ENCODE measurements around the gene SMIM10L2A.
"Not testable (repeated sequence)": the region's sequence is repeated elsewhere in the genome, so short reads cannot be mapped to it uniquely, and the experiment has no call there.

The SMIM10L2A gene

DNA sequence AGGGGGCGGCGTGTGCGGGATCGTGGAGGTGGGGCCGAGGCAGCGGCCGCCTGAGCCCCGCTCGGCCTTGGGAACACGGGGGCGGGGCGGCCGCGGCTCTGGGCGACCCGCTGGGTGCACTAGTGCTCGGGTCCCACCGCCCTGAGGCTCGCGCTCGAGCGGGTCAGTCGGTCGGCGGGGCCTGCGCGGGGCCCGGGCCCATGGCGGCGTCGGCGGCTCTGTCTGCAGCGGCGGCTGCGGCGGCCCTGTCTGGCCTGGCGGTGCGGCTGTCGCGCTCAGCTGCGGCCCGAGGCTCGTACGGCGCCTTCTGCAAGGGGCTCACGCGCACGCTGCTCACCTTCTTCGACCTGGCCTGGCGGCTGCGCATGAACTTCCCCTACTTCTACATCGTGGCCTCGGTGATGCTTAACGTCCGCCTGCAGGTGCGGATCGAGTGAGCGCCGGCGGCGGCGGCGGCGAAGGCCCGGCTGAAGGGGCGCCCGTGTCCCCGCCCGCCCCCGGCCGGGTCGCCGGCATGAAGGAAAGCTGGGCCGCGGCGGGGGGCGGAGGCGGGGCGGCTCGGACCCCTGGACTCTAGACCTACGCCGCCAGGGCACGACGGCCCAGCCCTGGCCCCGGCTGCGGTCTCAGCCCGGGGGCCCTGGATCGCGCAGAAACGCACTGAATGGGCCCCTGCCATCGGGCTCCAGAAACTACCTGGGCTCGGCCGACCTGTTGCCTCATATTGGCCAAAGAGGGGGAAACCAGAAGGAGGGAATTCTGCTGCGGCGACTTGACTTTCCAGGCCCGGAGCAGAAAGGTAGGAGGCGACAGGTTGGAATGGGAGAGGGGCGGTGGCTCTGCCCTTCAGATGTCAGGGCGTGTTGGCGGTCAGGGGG is at the start of gene SMIM10L2A:
SMIM10L2A (plus strand) TSS at position 13 of the 878 bp plus-strand sequence; CDS start at position 201, 188 bp downstream.
- DNase-seq = no peak

DNA sequence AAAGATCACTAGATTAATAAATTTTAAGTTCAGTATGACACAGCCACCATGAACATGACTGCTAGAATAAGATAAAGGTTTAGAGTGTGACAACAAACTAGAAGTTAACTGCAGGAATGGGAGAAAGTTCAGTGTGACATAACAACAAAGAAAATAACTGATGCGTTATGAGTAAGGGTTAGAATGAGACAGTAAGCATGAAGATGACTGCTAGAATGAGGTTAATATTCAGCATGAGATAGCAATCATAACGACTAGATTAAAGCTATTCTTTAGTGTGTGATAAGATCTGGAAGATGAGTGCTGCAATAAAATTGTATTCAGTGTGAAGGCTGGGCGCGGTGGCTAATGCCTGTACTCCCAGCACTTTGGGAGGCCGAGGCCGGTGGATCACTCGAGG is 48.4 kb upstream of the SMIM10L2A start:
- DNase-seq = no peak

DNA sequence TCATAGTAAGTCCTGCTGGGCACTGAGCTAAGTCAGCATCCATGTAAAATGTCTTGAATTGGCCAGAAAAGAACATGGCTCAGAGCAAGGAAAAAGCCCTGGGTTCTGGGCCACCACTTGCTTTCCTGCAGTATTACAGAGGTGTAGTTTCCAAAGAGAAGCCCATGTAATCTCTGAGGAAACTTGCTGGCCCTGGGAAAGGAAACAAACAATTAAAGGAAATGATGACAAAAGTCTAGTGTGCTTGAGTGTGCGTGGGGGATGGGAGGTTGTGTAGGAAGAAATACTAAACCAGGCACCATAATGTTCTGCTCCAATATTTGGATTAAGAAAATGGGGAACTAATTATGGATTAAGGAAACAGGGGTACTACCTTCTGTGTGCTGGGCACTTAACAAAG is 39.5 kb upstream of the SMIM10L2A start:
- no peak for DNase-seq

DNA sequence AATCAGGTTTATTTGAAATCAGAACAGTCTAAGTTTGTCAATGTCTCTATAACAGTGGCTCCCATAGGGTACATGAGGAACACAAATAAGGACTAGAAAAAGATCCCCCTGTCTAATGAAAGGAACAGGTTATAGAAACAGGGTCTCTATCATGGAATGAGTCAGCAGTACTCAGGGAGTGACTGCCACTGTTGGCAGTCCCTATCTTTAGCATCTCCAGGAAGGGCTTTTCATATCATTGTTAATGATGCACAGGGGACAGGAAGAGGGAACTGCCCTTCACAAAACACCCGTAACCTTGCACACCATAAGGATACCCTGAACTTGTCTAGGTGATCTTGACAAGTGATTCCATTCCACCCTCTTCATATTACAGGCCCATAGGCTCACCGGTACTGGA is 38.5 kb upstream of the SMIM10L2A start:
- no peak for DNase-seq

DNA sequence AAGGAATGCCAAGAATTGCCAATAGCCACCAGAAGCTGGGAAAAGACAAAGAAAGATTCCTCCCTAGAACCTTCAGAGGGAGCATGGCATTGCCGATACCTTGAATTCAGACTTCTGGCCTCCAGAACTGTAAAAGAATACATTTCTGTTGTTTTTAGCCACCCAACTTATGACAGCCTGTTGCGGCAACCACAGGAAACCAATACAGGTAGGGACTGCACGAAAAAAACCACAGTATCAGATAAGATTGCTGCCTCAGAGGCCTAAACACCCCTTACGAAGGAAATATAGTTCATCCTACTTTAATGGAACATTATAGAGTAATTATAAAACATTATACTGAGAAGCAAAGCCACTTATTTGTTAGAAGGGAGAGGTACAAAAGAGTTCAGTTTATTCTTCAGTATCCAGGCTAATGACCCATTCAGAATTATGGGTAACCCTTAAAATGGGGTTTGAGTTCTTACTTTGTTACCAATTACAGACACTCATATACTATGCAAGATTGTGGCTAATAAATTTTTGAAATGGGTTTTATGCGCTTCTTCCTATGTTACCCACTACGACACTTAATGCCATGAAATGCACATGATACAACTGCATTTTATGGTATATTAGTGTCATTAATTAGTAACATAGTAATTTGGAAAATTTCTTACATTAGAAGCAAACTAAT is 37.4 kb upstream of the SMIM10L2A start:
- DNase-seq = no peak

DNA sequence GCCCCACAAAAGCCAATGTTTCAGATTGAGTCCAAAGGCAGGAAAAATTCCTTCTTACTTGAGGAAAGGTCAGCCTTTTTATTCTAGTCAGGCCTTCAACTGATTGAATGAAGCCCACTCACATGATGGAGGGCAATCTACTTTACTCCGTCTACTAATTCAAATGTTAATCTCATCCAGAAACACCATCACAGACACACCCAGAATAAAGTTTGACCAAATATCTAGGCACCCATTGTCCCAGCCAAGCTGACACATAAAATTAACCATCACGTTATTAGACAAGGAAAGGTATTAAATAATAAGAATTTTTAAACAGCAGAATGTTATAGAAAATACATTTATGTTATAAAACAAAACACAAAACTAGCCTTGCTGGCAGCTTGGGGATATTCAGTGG is 32.9 kb upstream of the SMIM10L2A start:
- DNase-seq = no peak

DNA sequence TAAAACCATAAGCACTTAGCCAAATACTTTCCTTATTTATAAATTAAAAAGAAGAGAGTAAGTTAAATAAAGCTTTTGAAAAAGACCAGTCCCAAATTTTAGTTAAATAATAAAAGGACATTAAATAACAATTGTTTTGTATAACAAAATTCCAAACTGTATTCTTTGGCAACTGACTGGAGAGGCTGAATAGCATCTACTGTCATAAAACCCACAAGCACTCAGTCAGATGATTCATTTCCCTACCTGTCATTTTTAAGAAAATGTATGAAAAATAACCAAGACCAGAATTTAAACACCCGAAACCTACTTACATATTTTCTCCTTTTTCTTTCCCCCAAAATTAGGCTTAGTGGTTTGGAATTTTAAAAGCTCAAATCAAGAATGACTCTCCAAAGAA is 32.5 kb upstream of the SMIM10L2A start:
- DNase-seq = no peak

DNA sequence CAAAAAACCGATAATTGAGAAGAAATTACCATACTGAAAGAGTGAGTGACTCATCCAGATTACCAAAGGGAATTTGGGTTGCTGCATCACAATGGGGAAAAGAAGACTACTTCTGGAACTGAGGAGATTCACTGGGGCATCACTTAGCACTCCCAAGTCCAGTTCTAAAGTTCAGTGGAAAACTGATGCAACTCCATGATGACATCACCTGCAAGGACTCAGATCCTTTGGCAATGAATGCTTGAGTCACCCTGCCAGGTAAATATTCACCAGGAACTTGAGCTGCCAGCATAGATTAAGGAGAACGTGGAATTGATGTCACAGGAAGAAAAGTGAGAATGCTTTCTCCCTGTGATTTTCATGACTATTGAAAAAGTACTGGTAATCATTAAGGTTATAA is 32.0 kb upstream of the SMIM10L2A start:
- no peak for DNase-seq

DNA sequence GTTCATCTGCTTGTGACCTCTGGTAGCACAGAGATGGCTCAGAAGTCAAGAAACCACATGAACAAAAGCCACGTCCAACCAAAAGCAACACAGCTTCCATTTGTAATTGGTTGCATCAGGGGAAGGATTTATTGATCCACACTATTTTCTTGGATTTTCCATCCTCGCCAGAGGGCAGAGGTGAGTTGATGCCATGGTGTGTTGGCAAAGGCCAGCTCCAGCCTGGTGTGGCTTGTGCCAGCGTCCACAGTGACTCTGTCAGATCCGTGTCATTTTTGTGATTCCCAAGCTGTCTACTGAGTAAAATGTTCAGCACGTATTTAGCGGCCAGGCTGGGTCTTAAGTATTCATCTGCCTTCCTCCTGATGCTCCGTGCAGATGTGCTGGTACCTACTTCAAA is 30.0 kb upstream of the SMIM10L2A start:
- DNase-seq = no peak

DNA sequence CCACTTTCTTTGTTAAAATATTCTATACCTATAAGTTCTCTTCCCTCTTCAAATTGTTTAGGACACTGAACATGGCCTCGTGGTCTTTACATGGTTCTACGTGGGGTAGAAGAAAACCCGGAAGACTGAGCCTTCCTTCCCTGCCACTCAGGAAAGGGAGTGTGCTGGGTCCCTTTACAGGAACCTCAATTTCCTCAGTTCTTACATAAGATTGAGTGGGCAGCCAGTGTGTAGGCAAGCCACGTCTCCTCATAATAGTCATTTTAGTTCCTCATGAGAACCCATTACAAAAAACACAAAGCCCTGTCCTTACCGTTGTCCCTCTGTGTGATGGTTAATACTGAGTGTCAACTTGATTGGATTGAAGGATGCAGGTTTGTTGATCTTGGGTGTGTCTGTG is 28.7 kb upstream of the SMIM10L2A start:
- DNase-seq = no peak

DNA sequence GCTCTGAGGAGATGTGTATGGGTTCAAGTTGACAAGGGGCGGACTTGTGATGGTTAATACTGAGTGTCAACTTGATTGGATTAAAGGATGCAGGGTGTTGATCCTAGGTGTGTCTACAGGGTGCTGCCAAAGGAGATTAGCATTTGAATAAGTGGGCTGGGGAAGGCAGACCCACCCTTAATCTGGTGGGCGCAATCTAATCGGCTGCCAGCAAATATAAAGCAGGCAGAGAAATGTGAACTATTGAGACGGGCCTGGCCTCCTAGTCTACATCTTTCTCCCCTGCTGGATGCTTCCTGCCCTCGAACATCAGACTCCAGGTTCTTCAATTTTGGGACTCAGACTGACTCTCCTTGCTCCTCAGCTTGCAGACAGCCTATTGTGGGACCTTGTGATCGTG is 26.7 kb upstream of the SMIM10L2A start:
- DNase-seq = no peak

DNA sequence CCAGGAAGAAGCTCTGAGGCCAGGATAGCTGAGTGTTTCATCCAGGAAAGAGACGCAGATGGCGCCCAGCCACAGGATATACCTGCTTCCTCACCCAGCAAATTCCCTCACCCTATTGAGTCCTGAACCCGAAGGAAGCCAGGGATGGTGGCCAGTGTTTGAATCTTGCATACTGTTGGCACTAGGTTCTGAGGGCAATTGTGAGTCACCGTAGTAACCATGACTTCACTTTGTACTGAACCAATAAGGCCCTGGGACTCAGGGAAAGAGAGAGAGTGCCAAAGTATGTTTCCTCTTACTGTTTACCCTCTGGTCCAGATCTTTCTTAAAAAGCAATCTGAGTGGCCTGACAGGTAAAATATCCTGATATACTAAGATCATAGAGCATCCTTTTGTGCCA is 25.6 kb upstream of the SMIM10L2A start:
- DNase-seq = no peak

DNA sequence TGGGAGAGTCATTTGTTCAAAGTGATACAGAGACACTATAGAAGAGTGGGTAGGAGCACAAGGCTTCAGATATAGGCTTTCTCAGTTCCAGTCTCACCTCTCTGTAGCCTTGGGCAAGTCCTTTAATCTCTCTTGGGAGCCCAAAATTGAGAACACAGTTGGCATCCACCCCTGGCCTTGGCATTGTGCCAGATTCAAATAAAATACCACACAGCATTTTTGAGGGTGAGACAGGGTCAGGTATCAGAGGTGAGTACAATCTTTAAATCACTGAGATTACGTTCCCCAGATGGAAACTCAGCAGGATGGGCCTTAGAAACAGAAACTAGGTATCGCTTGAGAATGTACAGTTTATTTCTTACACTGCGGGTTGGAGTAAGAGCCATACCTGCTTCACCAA is 25.2 kb upstream of the SMIM10L2A start:
- no peak for DNase-seq

DNA sequence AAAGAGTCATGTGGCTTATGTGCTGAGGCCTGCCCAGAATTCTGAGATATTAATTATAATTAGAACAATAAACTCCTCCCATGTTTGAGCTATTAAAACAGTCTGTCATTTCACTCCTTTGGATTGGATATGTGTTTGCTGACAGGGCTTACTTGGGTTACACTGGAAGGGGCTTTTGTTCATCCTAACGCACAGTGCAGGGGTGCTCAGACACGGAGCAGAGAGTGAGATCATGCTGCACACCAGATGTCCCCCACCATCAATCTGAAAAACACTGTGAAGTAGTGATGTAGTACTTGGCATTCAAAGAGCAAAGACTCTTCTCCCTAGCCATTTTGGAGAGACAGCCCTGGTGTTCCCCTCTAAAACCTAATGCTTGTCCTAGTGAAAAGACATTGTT is 24.1 kb upstream of the SMIM10L2A start:
- no peak for DNase-seq

DNA sequence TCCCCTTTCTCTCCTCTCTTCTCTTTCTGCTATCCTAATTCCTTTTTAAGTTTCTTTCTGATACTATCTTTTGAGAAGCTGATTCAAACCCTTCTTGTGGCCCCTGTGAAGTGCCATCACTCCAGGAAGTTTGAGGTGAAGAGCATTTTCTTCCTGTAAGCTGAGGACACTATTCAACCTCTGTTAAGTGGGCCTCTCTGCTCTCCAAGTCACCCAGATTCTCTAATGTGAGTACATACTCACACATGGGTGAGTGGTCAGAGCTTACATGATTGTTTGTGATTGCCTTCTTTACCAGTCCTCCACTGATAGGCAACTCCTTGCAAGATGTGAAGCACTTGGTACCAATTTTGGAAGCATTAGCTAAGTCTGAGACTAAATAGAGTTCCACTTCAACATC is 18.4 kb upstream of the SMIM10L2A start:
- no peak for DNase-seq

DNA sequence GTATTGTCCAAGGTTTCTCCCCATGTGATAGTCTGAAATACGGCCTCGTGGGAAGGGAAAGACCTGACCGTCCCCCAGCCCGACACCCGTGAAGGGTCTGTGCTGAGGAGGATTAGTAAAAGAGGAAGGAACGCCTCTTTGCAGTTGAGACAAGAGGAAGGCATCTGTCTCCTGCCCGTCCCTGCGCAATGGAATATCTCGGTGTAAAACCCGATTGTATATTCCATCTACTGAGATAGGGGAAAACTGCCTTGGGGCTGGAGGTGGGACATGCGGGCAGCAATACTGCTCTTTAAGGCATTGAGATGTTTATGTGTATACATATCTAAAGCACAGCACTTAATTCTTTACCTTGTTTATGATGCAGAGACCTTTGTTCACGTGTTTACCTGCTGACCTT is 15.3 kb upstream of the SMIM10L2A start:
- not testable (repeated sequence) for DNase-seq

DNA sequence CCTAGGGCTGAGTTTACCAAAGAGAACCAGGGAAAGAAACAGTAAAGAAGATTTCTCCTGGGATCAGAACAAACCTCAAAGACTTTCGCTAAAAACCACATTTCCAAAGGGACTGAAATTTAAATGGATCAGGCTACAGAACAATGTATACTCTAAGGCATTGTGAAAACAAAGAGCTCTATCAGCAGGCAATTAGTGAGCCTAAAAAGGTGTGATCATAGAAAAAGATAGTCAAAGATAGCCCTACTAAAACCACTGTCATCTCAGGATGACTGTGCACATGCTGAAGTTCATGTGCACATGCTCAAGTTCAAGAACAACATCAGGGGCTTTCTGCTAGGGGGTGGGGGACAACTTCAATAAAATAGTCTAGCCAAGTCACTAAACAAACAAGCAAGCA is 12.9 kb upstream of the SMIM10L2A start:
- no peak for DNase-seq

DNA sequence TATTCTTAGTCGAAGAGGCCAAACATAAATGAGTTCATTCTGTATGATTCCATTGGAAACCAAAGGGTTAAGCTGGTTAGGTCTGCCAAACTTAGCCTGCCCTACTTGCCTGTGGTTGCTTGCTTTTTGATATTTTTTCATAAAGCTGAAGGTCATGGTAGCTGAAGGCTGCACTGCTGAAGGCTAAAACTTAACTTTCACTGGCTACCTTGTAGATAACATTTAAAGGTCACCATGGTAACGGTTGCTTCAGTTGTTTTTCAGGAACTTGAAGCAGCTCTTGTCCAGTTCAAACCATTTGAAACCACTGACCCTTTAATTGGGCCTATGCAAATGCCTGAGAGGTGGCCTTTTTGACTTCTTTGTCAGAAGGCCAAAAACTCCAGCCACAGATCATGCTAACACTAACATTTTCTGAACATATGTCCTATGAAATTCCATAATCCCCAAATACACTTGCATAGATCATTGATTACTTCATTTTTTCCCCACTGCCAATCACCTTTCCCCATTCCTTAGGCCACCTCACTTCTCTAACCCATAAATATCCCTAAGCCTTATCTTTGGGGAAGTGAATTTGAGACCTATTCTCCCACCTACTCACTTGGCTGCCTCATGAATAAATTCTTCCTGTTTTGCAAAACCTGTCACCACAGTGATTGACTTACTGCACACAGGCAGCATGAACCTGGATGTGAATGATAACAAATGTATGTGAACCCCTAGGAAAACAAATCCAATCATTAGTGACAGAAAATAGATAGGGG is 10.7 kb upstream of the SMIM10L2A start:
- DNase-seq = no peak

DNA sequence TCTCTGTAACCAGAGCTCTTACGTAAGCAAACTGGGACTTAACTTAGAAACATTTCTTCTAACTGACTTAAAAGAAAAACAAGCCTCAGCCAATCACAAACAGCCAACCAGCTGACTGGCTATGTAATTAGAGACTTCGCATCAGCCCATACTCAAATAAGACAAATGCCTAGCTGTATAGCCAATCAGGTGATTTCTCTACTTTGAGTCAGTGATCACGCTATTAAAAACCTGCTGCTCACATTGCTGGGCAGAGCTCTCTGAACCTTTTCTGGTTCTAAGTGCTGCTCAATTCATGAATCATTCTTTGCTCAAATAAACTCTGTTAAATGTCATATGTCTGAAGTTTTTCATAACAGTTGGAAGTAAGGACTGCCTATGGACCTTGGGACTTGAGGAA is 9.9 kb upstream of the SMIM10L2A start:
- DNase-seq = no peak

DNA sequence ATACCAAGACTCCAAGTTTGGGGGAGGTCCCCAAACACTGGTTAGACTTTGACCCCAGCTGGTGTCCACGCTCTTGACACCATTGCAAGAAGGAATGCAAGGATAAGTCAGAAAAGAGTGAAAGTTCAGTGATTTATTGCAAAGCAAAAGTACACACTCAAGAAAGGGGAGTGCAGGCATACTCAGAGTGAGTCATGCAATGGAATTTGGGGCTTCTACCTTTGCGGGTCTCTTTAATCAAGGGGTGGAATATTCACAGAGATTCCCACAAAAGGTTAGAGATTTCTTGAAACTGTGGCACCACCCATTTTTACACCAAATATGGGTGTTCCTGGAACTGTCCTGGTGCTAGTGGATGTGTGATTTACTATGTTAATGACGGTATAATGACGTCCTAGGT is 5.2 kb upstream of the SMIM10L2A start:
- DNase-seq = no peak

DNA sequence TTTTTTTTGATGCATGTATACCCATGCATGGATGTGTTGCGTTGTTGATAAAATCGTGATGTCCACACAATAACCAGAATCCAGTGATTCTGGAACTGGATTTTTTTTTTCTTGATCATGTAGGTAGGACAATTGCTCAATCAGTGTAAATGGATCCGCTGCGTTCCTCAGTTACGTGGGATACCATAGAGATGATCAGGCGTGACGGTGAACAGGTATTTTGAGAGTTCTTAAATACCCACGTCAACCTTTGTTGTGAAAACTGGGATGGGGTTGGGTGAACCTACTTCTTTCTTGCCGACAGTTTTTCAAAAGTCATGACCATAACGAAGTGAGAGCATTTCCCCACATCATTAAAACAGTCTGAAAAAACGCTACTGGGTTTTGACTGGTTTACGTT is 913 bp upstream of the SMIM10L2A start:
- no peak for DNase-seq

DNA sequence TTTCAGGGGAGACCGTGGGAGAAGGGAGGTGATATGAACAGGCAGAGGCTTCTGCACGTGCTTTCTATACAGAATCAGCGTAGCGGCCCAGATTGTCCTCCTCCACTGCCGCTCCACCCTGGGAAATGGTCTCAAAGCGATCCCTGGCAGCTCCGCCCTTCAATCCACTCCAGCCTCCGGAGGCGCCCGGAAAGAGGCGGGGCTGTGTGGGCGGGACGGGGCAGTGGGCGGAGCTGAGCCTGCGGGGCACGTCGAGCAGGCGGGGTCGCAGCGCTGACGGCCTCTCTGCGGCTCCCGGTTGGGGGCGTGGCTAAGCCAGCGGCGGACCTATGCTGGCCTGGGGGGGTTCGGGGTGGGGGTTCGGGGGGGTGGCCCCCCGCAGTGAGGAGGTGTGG is 210 bp upstream of the SMIM10L2A start:
- peak; percentile 63 for DNase-seq

DNA sequence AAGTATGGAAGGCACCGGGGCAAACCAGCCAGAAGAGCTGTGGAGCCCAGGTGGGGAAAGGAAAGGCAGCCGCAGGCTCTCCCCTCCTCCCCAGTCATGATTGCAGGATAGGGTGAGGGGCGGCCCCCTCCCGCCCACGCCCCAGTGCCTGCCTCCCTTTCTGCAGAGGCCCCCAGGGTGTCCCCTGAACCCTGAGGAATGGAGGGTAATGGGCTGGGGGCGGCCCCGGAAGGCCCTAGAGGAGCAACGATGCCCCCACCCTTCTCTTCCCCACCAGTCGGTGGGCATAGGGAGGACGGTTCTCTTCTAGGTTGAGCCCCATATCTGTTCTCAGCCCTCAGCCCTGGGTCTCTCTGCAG is 1.0 kb downstream of the SMIM10L2A start:
- DNase-seq = not testable (repeated sequence)
